HEK293 (cell line): ENCODE results near the gene KCND2.
"Not testable (repeated sequence)": the region's sequence is repeated elsewhere in the genome, so short reads cannot be mapped to it uniquely, and the experiment has no call there.

Experiments
- CTCF ChIA-PET: fragments of 350-600 bp; formaldehyde crosslinking; extraction: SDS; loops from one replicate; lab custom pipeline; 2021; ENCODE audit warnings: antibody characterized with exemption; lab: Yijun Ruan, JAX
- POLR2A ChIA-PET: fragments of 300-600 bp; formaldehyde crosslinking; extraction: SDS; loops from one replicate; lab custom pipeline; 2020; ENCODE audit warnings: antibody characterized with exemption, inconsistent platforms; lab: Yijun Ruan, JAX
- H3K27ac ChIP-seq: fragments of 200-500 bp; sonication (Bioruptor generic); 2 replicates; pipeline ENCODE4 v1.5.1; 2014; ENCODE audit warnings: low read depth, low read length, control low read depth, inconsistent platforms; ENCODE audit errors: extremely low read depth
- H3K36me3 ChIP-seq, 2 experiments: fragments of 200-500 bp in 1 of 2; sonication (Bioruptor generic) in 1 of 2; 1 replicate in 1 of 2; 2 replicates in 1 of 2; pipeline ENCODE4 v1.5.1; 2014 to 2017; ENCODE audit warnings: inconsistent platforms in 2 of 2, low read length in 2 of 2; ENCODE audit not compliant: control insufficient read depth in 2 of 2, insufficient read depth in 1 of 2
- H3K4me1 ChIP-seq: fragments of 200-500 bp; sonication (Bioruptor generic); 2 replicates; pipeline ENCODE4 v1.5.1; 2014; ENCODE audit warnings: mild to moderate bottlenecking, low read length, inconsistent platforms; ENCODE audit not compliant: control insufficient read depth, insufficient read depth
- H3K4me3 ChIP-seq: 2 replicates; pipeline ENCODE4 v1.5.1; 2011; ENCODE audit warnings: low read depth, mild to moderate bottlenecking, control low read depth, low read length, moderate library complexity
- H3K9me3 ChIP-seq: fragments of 200-500 bp; sonication (Bioruptor generic); 2 replicates; pipeline ENCODE4 v1.5.1; 2014; ENCODE audit warnings: low read depth, low read length, inconsistent platforms; ENCODE audit not compliant: control insufficient read depth, insufficient read depth
- BCL11A ChIP-seq: fragments of 450-650 bp; formaldehyde crosslinking; IDR thresholded peaks from 2 replicates; pipeline ENCODE4 v1.5.1; 2016; ENCODE audit warnings: low read depth, missing biosample characterization, missing genetic modification characterization
- HOXC10 ChIP-seq: sonication (generic); formaldehyde crosslinking; IDR thresholded peaks from 2 replicates; pipeline ENCODE4 v1.8.1; 2023; ENCODE audit warnings: mild to moderate bottlenecking, missing genetic modification reagents
- IKZF3 ChIP-seq: fragments of 450-650 bp; IDR thresholded peaks from 2 replicates; pipeline ENCODE4 v1.5.0; 2018; ENCODE audit warnings: missing biosample characterization, mild to moderate bottlenecking, missing genetic modification characterization, moderate library complexity
- KLF16 ChIP-seq: fragments of 450-650 bp; formaldehyde crosslinking; IDR thresholded peaks from 2 replicates; pipeline ENCODE4 v1.5.1; 2017; ENCODE audit warnings: missing biosample characterization, missing genetic modification characterization
- MEIS1 ChIP-seq: sonication (generic); formaldehyde crosslinking; IDR thresholded peaks from 2 replicates; pipeline ENCODE4 v1.8.1; 2022; ENCODE audit warnings: missing genetic modification reagents, mild to moderate bottlenecking, borderline replicate concordance
- SP7 ChIP-seq: fragments of 450-650 bp; formaldehyde crosslinking; IDR thresholded peaks from 2 replicates; pipeline ENCODE4 v1.5.1; 2016; ENCODE audit warnings: missing biosample characterization, missing genetic modification characterization
- ZNF211 ChIP-seq: fragments of 450-650 bp; formaldehyde crosslinking; IDR thresholded peaks from 2 replicates; pipeline ENCODE4 v1.5.1; 2016; ENCODE audit warnings: low read depth, missing biosample characterization, missing genetic modification characterization
- ZNF214 ChIP-seq: fragments of 450-650 bp; formaldehyde crosslinking; IDR thresholded peaks from 2 replicates; pipeline ENCODE4 v1.5.1; 2017; ENCODE audit warnings: missing biosample characterization, mild to moderate bottlenecking, missing genetic modification characterization, borderline replicate concordance
- ZNF248 ChIP-seq: fragments of 450-650 bp; formaldehyde crosslinking; IDR thresholded peaks from 2 replicates; pipeline ENCODE4 v1.5.1; 2017; ENCODE audit warnings: missing biosample characterization, missing genetic modification characterization
- ZNF302 ChIP-seq: fragments of 450-650 bp; formaldehyde crosslinking; IDR thresholded peaks from 2 replicates; pipeline ENCODE4 v1.5.1; 2016; ENCODE audit warnings: missing biosample characterization, missing genetic modification characterization, low read depth
- ZNF521 ChIP-seq: fragments of 450-650 bp; formaldehyde crosslinking; IDR thresholded peaks from 2 replicates; pipeline ENCODE4 v1.5.1; 2017; ENCODE audit warnings: missing biosample characterization, mild to moderate bottlenecking, missing genetic modification characterization
- ZNF747 ChIP-seq: fragments of 450-650 bp; formaldehyde crosslinking; IDR thresholded peaks from 2 replicates; pipeline ENCODE4 v1.5.1; 2016; ENCODE audit warnings: missing biosample characterization, missing genetic modification characterization
- ZNF792 ChIP-seq: fragments of 450-650 bp; formaldehyde crosslinking; IDR thresholded peaks from 2 replicates; pipeline ENCODE4 v1.5.1; 2016; ENCODE audit warnings: missing biosample characterization, missing genetic modification characterization
- ZSCAN23 ChIP-seq: fragments of 450-650 bp; formaldehyde crosslinking; IDR thresholded peaks from 2 replicates; pipeline ENCODE4 v1.5.1; 2016; ENCODE audit warnings: missing biosample characterization, missing genetic modification characterization
- ZSCAN30 ChIP-seq: fragments of 450-650 bp; IDR thresholded peaks from 2 replicates; pipeline ENCODE4 v1.5.1; 2018; ENCODE audit warnings: missing biosample characterization, mild to moderate bottlenecking, missing genetic modification characterization, moderate library complexity
- ZXDB ChIP-seq: fragments of 450-650 bp; formaldehyde crosslinking; IDR thresholded peaks from 2 replicates; pipeline ENCODE4 v1.5.1; 2016; ENCODE audit warnings: missing biosample characterization, missing genetic modification characterization
- TF ChIP-seq, protein P1 (sequence below): fragments of 450-650 bp; formaldehyde crosslinking; IDR thresholded peaks from 2 replicates; pipeline ENCODE4 v1.5.1; 2016; ENCODE audit warnings: missing biosample characterization, missing genetic modification characterization
- TF ChIP-seq, protein P2 (sequence below): fragments of 450-650 bp; formaldehyde crosslinking; IDR thresholded peaks from 2 replicates; pipeline ENCODE4 v1.5.1; 2016; ENCODE audit warnings: missing biosample characterization, missing genetic modification characterization, borderline replicate concordance
- TF ChIP-seq, protein P3 (sequence below): fragments of 450-650 bp; formaldehyde crosslinking; IDR thresholded peaks from 2 replicates; pipeline ENCODE4 v1.5.1; 2016; ENCODE audit warnings: missing biosample characterization, missing genetic modification characterization
- TF ChIP-seq, protein P4 (sequence below): fragments of 450-650 bp; formaldehyde crosslinking; IDR thresholded peaks from 2 replicates; pipeline ENCODE4 v1.5.1; 2016; ENCODE audit warnings: missing biosample characterization, missing genetic modification characterization, low read depth
- TF ChIP-seq, protein P5 (sequence below): fragments of 450-650 bp; formaldehyde crosslinking; IDR thresholded peaks from 2 replicates; pipeline ENCODE4 v1.5.1; 2016; ENCODE audit warnings: missing biosample characterization, missing genetic modification characterization
- TF ChIP-seq, protein P6 (sequence below): fragments of 450-650 bp; formaldehyde crosslinking; IDR thresholded peaks from 2 replicates; pipeline ENCODE4 v1.5.1; 2017; ENCODE audit warnings: missing biosample characterization, missing genetic modification characterization

The KCND2 gene

DNA sequence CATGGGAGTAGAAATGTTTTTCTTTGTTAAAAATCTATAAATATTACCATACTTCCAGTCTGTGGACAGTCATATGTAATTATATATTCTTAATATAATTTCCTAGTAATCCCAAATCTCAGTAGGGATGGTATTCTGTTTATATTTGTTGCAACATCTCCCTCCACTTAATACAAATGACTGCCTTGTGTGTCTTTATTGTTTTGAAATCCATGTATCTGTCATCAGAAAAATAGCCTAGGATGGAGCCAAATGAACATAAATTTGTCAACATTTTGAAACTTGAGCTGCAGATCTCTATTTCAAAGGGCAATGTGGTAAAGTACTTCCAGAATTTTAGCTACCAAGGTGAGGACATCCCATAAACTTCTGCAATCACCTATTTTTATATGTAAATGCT lies 294.2 kb downstream of the KCND2 start:
- Histone ChIP-seq H3K36me3 (no peaks in the 10 kb centered on the region), H3K4me3 (no peak overlapping the region), H3K4me1 (no peaks in the 10 kb centered on the region), H3K9me3 (no peaks in the 10 kb centered on the region), H3K27ac (no peak overlapping the region)
- ChIA-PET CTCF (interaction anchor here (0.6 to 0.7 kb wide), 2 partner anchors 12 to 192 kb away, joined by 3 read pairs; no protein-coding TSS in a partner anchor), POLR2A (no interaction called here)
- TF ChIP-seq, protein P1, sequence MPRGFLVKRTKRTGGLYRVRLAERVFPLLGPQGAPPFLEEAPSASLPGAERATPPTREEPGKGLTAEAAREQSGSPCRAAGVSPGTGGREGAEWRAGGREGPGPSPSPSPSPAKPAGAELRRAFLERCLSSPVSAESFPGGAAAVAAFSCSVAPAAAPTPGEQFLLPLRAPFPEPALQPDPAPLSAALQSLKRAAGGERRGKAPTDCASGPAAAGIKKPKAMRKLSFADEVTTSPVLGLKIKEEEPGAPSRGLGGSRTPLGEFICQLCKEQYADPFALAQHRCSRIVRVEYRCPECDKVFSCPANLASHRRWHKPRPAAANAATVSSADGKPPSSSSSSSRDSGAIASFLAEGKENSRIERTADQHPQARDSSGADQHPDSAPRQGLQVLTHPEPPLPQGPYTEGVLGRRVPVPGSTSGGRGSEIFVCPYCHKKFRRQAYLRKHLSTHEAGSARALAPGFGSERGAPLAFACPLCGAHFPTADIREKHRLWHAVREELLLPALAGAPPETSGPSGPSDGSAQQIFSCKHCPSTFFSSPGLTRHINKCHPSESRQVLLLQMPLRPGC (tag by site-specific recombination): no peak
- no peak for TF ChIP-seq ZNF302 (tag by site-specific recombination)
- TF ChIP-seq KLF16 (tag by site-specific recombination): no peak
- TF ChIP-seq, protein P2, sequence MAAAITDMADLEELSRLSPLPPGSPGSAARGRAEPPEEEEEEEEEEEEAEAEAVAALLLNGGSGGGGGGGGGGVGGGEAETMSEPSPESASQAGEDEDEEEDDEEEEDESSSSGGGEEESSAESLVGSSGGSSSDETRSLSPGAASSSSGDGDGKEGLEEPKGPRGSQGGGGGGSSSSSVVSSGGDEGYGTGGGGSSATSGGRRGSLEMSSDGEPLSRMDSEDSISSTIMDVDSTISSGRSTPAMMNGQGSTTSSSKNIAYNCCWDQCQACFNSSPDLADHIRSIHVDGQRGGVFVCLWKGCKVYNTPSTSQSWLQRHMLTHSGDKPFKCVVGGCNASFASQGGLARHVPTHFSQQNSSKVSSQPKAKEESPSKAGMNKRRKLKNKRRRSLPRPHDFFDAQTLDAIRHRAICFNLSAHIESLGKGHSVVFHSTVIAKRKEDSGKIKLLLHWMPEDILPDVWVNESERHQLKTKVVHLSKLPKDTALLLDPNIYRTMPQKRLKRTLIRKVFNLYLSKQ (tag by site-specific recombination): no peak
- no peak for TF ChIP-seq ZNF214 (tag by site-specific recombination)
- no peak for TF ChIP-seq ZXDB (tag by site-specific recombination)
- TF ChIP-seq, protein P3, sequence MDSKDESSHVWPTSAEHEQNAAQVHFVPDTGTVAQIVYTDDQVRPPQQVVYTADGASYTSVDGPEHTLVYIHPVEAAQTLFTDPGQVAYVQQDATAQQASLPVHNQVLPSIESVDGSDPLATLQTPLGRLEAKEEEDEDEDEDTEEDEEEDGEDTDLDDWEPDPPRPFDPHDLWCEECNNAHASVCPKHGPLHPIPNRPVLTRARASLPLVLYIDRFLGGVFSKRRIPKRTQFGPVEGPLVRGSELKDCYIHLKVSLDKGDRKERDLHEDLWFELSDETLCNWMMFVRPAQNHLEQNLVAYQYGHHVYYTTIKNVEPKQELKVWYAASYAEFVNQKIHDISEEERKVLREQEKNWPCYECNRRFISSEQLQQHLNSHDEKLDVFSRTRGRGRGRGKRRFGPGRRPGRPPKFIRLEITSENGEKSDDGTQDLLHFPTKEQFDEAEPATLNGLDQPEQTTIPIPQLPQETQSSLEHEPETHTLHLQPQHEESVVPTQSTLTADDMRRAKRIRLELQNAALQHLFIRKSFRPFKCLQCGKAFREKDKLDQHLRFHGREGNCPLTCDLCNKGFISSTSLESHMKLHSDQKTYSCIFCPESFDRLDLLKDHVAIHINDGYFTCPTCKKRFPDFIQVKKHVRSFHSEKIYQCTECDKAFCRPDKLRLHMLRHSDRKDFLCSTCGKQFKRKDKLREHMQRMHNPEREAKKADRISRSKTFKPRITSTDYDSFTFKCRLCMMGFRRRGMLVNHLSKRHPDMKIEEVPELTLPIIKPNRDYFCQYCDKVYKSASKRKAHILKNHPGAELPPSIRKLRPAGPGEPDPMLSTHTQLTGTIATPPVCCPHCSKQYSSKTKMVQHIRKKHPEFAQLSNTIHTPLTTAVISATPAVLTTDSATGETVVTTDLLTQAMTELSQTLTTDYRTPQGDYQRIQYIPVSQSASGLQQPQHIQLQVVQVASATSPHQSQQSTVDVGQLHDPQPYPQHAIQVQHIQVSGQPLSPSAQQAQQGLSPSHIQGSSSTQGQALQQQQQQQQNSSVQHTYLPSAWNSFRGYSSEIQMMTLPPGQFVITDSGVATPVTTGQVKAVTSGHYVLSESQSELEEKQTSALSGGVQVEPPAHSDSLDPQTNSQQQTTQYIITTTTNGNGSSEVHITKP (tag by site-specific recombination): no peak
- TF ChIP-seq, protein P4, sequence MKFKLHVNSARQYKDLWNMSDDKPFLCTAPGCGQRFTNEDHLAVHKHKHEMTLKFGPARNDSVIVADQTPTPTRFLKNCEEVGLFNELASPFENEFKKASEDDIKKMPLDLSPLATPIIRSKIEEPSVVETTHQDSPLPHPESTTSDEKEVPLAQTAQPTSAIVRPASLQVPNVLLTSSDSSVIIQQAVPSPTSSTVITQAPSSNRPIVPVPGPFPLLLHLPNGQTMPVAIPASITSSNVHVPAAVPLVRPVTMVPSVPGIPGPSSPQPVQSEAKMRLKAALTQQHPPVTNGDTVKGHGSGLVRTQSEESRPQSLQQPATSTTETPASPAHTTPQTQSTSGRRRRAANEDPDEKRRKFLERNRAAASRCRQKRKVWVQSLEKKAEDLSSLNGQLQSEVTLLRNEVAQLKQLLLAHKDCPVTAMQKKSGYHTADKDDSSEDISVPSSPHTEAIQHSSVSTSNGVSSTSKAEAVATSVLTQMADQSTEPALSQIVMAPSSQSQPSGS (tag by site-specific recombination): no peak
- TF ChIP-seq IKZF3 (tag by site-specific recombination): no peak
- TF ChIP-seq ZSCAN23 (tag by site-specific recombination): no peak
- TF ChIP-seq ZNF211: no peak
- no peak for TF ChIP-seq MEIS1 (CRISPR knock-in tag)
- no peak for TF ChIP-seq ZNF747 (tag by site-specific recombination)

DNA sequence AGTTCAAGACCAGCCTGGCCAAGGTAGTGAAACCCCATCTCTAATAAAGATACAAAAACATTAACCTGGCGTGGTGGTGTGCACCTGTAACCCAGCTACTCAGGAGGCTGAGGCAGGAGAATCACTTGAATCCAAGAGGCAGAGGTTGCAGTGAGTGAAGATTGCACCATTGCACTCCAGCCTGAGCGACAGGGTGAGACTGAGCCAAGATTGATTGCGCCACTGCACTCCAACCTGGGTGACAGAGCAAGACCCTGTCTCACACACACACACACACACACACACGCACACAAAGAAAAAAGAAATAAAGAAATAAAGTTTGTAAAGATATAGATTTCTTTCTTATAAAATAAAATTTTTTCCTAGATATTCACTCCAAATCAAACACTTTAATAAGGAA lies 305.7 kb downstream of the KCND2 start:
- POLR2A ChIA-PET, H3K4me3 ChIP-seq, H3K36me3 ChIP-seq, H3K9me3 ChIP-seq, H3K4me1 ChIP-seq, H3K27ac ChIP-seq: not testable (repeated sequence)
- CTCF ChIA-PET: interaction anchor here (0.6 kb wide), 1 partner anchor 215 kb away, joined by 3 read pairs; no protein-coding TSS in a partner anchor

DNA sequence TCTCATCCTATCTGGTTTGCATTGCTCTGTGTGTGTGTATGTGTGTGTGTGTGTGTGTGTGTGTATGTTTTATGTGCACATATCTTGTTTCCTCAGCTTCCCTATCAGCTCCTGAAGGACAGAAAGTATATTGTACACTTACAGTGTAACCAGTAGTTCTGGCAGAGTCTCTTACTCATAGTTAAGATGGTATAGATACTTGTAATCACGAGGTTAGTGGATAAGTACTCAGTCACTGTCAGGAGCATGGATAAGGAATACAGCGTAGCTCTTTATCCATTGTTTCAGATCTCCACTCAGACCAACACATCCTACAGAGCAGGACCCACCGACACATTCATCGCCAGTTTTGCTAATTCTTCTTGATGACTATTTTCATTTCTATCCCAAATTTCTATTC lies 309.9 kb downstream of the KCND2 start:
- ChIA-PET CTCF (no interaction called here), POLR2A (interaction anchor here (0.7 kb wide), 1 partner anchor 1248 kb away, joined by 6 read pairs; no protein-coding TSS in a partner anchor)
- Histone ChIP-seq H3K36me3 (no peaks in the 10 kb centered on the region), H3K27ac (no peak overlapping the region), H3K9me3 (no peaks in the 10 kb centered on the region), H3K4me1 (no peaks in the 10 kb centered on the region), H3K4me3 (no peak overlapping the region)
- no peak for TF ChIP-seq ZXDB (tag by site-specific recombination)
- no peak for TF ChIP-seq BCL11A (tag by site-specific recombination)
- TF ChIP-seq HOXC10 (CRISPR knock-in tag): no peak
- TF ChIP-seq ZNF521 (tag by site-specific recombination): no peak
- TF ChIP-seq, protein P5, sequence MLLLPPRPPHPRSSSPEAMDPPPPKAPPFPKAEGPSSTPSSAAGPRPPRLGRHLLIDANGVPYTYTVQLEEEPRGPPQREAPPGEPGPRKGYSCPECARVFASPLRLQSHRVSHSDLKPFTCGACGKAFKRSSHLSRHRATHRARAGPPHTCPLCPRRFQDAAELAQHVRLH (tag by site-specific recombination): no peak
- no peak for TF ChIP-seq ZNF792 (tag by site-specific recombination)
- no peak for TF ChIP-seq ZNF248 (tag by site-specific recombination)
- no peak for TF ChIP-seq SP7 (tag by site-specific recombination)
- TF ChIP-seq, protein P6, sequence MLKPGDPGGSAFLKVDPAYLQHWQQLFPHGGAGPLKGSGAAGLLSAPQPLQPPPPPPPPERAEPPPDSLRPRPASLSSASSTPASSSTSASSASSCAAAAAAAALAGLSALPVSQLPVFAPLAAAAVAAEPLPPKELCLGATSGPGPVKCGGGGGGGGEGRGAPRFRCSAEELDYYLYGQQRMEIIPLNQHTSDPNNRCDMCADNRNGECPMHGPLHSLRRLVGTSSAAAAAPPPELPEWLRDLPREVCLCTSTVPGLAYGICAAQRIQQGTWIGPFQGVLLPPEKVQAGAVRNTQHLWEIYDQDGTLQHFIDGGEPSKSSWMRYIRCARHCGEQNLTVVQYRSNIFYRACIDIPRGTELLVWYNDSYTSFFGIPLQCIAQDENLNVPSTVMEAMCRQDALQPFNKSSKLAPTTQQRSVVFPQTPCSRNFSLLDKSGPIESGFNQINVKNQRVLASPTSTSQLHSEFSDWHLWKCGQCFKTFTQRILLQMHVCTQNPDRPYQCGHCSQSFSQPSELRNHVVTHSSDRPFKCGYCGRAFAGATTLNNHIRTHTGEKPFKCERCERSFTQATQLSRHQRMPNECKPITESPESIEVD: no peak
- TF ChIP-seq ZSCAN30 (tag by site-specific recombination): no peak
